Stomach smooth muscle (tissue), 2 donors: ENCODE measurements around the gene NTN3.
A peak's percentile ranks its signal among the peaks of the same experiment; 100 is the strongest.

Source experiments
- H3K27ac ChIP-seq: one replicate; pipeline ENCODE4 v1.7.0; 2013; ENCODE audit warnings: mild to moderate bottlenecking, low read length, inconsistent platforms
- H3K27me3 ChIP-seq, 2 donors: one replicate each; pipeline ENCODE4 v1.7.0; 2013; ENCODE audit warnings: low read length in 2 of 2; ENCODE audit not compliant: insufficient read depth in 2 of 2, control insufficient read depth in 1 of 2
- H3K36me3 ChIP-seq, 2 donors: one replicate each; pipeline ENCODE4 v1.7.0; 2013; ENCODE audit warnings: low read length in 2 of 2; ENCODE audit not compliant: control insufficient read depth in 2 of 2, insufficient read depth in 2 of 2
- H3K4me1 ChIP-seq: one replicate; pipeline ENCODE4 v1.7.0; 2013; ENCODE audit warnings: low read length; ENCODE audit not compliant: control insufficient read depth, insufficient read depth
- H3K4me3 ChIP-seq, 2 donors: one replicate each; pipeline ENCODE4 v1.7.0; 2013; ENCODE audit warnings: low read length in 2 of 2
- H3K9ac ChIP-seq, 2 donors: one replicate each; pipeline ENCODE4 v1.7.0; 2013; ENCODE audit warnings: low read length in 2 of 2, mild to moderate bottlenecking in 1 of 2
- H3K9me3 ChIP-seq, 2 donors: one replicate each; pipeline ENCODE4 v1.7.0; 2013; ENCODE audit warnings: low read length in 2 of 2; ENCODE audit not compliant: control insufficient read depth in 2 of 2
- donor health status: healthy.
- donor health status: Pancreatic carcinoma.

Gene NTN3

GRCh38 chr16:2516391-2517240, 45.5 kb downstream of the NTN3 start:
- Histone ChIP-seq H3K27ac (peak overlapping the region; percentile 24), H3K4me3 (peak overlapping the region; percentile 33 to 61), H3K36me3 (no peaks in the 10 kb centered on the region), H3K9ac (peak overlapping the region in 1 of 2 donors; percentile 36), H3K9me3 (no peaks in the 10 kb centered on the region), H3K4me1 (peaks cover 79% of the 10 kb centered on the region), H3K27me3 (no peaks in the 10 kb centered on the region)

- H3K27me3 ChIP-seq: no peaks in the 10 kb centered on the region
- peak overlapping the region; percentile 4 to 15 for H3K4me3 ChIP-seq
- no peaks in the 10 kb centered on the region for H3K36me3 ChIP-seq
- H3K9me3 ChIP-seq: no peaks in the 10 kb centered on the region
- H3K27ac ChIP-seq: peak overlapping the region; percentile 76
- H3K9ac ChIP-seq: peak overlapping the region in 1 of 2 donors; percentile 51
- peaks cover 66% of the 10 kb centered on the region for H3K4me1 ChIP-seq
Observed at GRCh38 chr16:2517954-2518605, 47.0 kb downstream of the NTN3 start.

- H3K9ac ChIP-seq: peak overlapping the region in 1 of 2 donors; percentile 50
- H3K4me3 ChIP-seq: peak overlapping the region in 1 of 2 donors; percentile 35
Observed at GRCh38 chr16:2518823-2519710, 48.0 kb downstream of the NTN3 start.

GRCh38 chr16:2519711-2520080, 48.6 kb downstream of the NTN3 start:
- Histone ChIP-seq H3K4me3 (peak overlapping the region in 1 of 2 donors; percentile 55), H3K4me1 (peaks cover 61% of the 10 kb centered on the region), H3K9ac (peak overlapping the region in 1 of 2 donors; percentile 50)

More at GRCh38 chr16:2518823-2519710, 48.0 kb downstream of the NTN3 start:
- H3K27me3 ChIP-seq: no peaks in the 10 kb centered on the region
- no peaks in the 10 kb centered on the region for H3K9me3 ChIP-seq
- H3K27ac ChIP-seq: peak overlapping the region; percentile 76
- peaks cover 6 to 8% of the 10 kb centered on the region in 2 donors for H3K36me3 ChIP-seq
- H3K4me1 ChIP-seq: peaks cover 63% of the 10 kb centered on the region

GRCh38 chr16:2520097-2520783, 49.1 kb downstream of the NTN3 start, which contains the start of gene AMDHD2:
TSS of gene AMDHD2 (plus strand) at chr16:2520371. CDS start at chr16:2520459, 88 bp downstream.
- no peaks in the 10 kb centered on the region for H3K9me3 ChIP-seq
- no peaks in the 10 kb centered on the region for H3K27me3 ChIP-seq
- peaks cover 9 to 15% of the 10 kb centered on the region in 2 donors for H3K36me3 ChIP-seq
- H3K9ac ChIP-seq: peak within 1 kb of the TSS; percentile 50 to 71
- H3K4me1 ChIP-seq: peaks cover 56% of the 10 kb centered on the region
- peak within 1 kb of the TSS; percentile 76 for H3K27ac ChIP-seq
- peak within 1 kb of the TSS; percentile 72 to 75 for H3K4me3 ChIP-seq

More at GRCh38 chr16:2519711-2520080, 48.6 kb downstream of the NTN3 start:
- no peaks in the 10 kb centered on the region for H3K9me3 ChIP-seq
- peaks cover 9 to 14% of the 10 kb centered on the region in 2 donors for H3K36me3 ChIP-seq
- peak overlapping the region; percentile 76 for H3K27ac ChIP-seq
- no peaks in the 10 kb centered on the region for H3K27me3 ChIP-seq

GRCh38 chr16:2520784-2521531, 49.9 kb downstream of the NTN3 start:
- peak overlapping the region; percentile 11 for H3K27ac ChIP-seq
- no peaks in the 10 kb centered on the region for H3K27me3 ChIP-seq
- H3K9me3 ChIP-seq: no peaks in the 10 kb centered on the region
- H3K4me3 ChIP-seq: peak overlapping the region; percentile 72 to 75
- H3K9ac ChIP-seq: peak overlapping the region; percentile 6 to 71
- peaks cover 49% of the 10 kb centered on the region for H3K4me1 ChIP-seq
- peaks cover 9 to 16% of the 10 kb centered on the region in 2 donors for H3K36me3 ChIP-seq
